NCI-H2081 (cell line): Measurements from ENCODE around the gene AGK.

Source experiments
- DNase-seq, 2 experiments: peaks; one replicate each; lab custom pipeline; 2025; lab: John Stamatoyannopoulos, UW

AGK gene

DNA sequence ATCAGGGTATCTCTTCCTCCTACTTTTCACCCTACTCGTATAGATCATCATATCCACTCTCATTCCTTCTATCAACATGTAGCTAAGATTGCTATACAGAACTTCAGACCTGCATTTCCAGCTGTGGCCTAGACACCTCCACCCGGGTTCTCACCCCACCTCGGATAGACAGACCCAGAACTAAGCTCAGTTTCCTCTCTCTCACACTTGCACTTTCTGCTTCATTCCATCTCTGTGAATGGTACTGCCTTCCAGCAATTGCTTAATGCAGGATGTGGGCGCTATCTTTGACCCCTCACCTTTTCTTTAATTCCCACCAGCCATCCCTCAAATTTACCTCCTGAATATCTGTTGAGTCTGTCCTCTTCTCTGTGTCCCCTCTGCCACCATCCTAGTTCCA lies 35.7 kb downstream of the AGK start:
- no peak for DNase-seq

- no peak for DNase-seq
Measured at GRCh38 chr7:141587304-141587703, 36.1 kb downstream of the AGK start.

GRCh38 chr7:141588912-141589311 lies 37.7 kb downstream of the AGK start:
- DNase-seq: no peak

- no peak for DNase-seq
Measured at GRCh38 chr7:141590071-141590470, 38.9 kb downstream of the AGK start.

GRCh38 chr7:141590666-141591065 lies 39.5 kb downstream of the AGK start:
- no peak for DNase-seq

DNA sequence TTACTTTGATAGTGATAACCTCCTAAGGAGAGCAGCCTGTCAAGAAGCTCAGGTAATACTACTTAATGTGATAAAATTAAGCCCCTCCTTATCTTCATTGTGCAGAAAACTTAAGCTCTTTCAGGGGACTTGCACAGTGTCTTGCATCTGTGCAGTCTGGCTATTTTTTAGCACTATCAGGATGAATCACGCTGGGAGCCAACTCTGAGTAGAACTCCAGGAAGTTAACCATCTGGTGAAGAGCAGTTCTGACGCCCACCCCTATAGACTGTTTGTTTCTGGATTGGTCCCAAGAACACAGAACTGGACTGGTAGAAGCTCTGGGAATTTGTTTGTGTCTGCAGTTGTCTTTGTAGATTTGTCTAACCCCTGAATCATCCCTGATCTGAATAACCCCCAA lies 41.9 kb downstream of the AGK start:
- no peak for DNase-seq

DNA sequence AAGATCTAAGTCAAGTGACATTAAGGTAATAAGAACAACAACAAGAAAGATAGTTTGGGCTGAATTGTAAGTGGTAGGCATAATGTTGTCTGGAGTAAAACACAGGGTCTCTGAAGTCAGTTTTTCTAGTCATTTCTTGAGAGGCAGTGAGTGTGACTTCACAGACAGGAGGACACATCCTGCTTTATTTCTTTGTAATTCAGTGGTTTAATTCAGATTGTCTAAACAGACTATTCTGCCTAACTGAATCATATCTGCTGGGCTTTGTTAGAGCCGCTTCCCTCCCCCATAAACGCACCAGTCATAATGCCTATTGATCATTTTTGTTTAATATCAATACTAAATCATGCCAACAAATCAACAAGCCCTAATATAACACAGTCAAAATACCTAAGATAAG lies 46.8 kb downstream of the AGK start:
- no peak for DNase-seq

GRCh38 chr7:141598408-141598807 lies 47.2 kb downstream of the AGK start:
- no peak for DNase-seq

- DNase-seq: no peak
Measured at GRCh38 chr7:141600168-141601006, 49.2 kb downstream of the AGK start.

DNA sequence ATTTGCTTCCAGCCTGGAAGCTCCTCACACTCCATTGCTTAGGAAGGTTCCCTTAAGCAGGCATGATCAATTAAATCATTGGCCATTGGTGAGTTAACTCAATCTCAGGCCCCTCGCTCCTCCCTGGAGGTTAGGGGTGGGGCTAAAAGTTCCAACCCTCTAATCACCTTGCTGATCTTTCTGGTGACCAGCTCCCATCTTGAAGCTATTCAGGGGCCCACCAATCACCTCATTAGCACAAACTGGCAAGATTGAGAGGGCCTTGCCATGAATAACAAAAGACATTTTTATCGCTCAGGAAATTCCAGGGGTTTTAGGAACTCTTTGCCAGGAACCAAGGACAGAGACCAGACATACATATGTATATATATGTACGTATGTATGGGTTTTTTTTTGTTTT lies 58.4 kb downstream of the AGK start:
- no peak for DNase-seq

DNA sequence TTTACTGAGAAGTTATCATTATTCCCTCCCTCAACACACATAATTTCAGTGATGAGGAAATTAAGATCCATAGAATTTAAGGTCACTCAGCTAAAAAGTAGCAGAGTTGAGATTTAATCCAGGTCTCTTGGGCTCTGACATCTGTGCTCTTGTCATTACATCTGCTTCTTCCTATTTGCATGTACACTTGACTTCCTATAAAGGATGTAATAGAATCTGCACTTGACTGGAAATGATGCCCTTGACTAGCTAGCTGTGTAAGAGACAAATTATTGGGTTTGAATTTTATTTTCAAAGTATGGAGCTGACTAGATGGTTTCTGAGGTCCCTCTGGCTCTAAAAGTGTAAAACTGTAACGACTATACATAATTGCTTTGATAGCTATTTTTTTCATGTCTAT lies 59.5 kb downstream of the AGK start:
- DNase-seq: no peak

- DNase-seq: no peak
Measured at GRCh38 chr7:141612861-141613260, 61.7 kb downstream of the AGK start.

- no peak for DNase-seq
Measured at GRCh38 chr7:141617280-141617679, 66.1 kb downstream of the AGK start.

DNA sequence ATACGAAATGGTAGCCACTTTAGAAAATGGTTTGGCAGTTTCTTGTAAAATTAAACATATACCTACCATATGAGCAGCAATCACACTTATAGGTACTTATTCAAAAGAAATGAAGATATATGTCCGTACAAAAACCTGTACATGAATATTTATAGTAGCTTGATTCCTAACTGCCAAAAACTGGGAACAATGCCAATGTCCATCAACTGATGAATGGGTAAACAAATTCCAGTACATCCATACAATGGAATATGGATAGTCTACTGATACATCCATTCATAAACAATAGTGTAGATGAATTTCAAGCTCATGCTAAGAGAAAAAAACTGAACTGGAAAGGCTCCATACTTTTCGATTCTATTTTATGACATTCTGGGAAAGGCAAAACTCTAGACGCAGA lies 68.5 kb downstream of the AGK start:
- DNase-seq: no peak

- no peak for DNase-seq
Measured at GRCh38 chr7:141624763-141625162, 73.6 kb downstream of the AGK start.

DNA sequence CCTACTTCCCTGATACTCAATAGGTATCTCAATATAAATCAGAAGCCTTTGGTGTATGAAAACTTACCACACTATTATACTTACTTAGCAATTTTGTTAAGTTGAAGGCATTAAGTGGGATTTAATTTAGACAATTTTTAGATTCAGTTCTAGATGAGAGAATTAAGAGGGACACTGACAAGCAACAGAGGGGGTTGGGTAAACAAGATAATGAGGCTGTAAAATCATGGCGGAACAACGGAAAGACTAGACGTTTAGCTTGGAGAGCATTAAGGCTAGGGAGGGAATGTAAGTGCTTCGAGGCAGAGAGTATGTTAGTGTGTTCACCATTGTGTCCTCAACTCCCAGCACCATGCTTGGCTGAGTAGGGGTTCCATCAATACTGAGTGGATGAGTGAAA lies 79.4 kb downstream of the AGK start:
- peak in 1 of 2 experiments; percentile 19 for DNase-seq

DNA sequence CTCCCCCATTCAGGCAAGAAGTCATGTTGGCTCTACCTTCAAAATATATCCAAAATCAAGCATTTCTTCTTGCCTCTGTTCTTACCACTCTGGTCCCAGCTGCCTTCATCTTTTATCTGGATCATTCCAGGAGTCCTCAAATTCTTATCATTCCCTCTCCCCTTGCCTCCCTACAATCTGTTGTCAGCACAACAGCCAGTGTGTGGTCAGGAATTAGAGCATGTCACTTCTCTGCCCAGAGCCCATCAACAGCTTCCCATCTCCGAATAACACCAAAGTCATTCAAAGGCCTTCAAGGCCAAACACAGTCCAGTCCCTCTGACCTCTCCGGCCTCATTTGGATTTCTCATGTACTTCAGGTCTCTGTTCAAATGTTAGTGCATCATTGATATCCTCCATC lies 80.3 kb downstream of the AGK start:
- no peak for DNase-seq

- no peak for DNase-seq
Measured at GRCh38 chr7:141634065-141634464, 82.9 kb downstream of the AGK start.

- DNase-seq: no peak
Measured at GRCh38 chr7:141636053-141636452, 84.8 kb downstream of the AGK start.

GRCh38 chr7:141640239-141640840 lies 89.1 kb downstream of the AGK start:
- DNase-seq: no peak

GRCh38 chr7:141641876-141642275 lies 90.7 kb downstream of the AGK start:
- peak in 1 of 2 experiments; percentile 35 for DNase-seq

DNA sequence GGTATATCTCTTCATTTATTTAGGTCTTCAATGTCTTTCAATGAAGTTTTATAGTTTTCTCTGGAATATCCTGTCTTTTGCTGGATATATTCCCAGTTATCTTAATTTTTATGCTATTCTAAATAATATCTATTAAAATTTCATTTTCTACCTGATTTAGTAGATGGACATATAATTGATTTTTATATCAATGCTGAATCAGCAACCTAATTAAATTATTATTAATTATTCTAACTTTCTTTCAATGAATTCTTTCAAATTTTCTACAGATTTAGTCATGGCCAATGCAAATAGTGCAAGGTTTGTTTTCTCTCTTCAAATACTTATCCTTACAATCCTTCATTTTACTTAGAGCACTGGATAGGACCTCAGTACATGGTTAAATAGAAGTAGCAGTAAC lies 94.0 kb downstream of the AGK start:
- no peak for DNase-seq

DNA sequence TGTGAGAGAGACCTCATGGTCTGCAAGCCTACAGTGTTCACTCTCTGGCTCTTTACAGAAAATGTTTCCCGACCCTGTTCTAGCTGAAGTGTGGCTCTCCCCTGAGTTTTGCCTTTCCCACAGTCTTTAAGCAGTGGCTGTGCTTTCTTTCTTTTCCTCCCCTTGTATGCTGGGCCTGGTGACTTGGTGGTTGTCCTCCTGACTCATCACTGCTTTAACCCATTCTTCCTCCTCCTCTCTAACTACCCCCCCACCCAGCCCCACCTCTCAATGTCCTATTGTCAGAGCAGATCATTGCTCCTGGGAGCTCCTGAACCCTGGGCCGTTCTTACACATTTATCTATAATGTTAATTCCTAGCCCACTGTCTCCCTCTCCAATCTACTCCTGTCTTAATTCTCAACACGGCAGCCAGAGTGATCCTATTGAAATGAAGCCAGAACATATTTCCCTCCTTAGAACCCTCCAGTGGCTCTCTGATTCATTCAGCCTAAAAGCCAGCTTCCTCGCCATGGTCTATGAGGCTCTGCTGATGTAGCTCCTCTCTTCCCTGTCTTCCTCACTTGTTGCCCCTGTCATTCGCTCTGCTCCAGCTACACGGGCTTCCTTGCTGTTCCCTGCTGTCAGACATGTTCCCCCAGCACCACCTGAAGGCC lies 95.7 kb downstream of the AGK start:
- no peak for DNase-seq
